Fibroblast of the conjunctiva (primary cell): ENCODE data around the gene OR52W1.
"Not testable (repeated sequence)": the region's sequence is repeated elsewhere in the genome, so short reads cannot be mapped to it uniquely, and the experiment has no call there.

ENCODE experiments used
- DNase-seq: peaks from one replicate; pipeline ENCODE4 v3.0.0-alpha.2; 2010; ENCODE audit warnings: low read depth

OR52W1 gene

GRCh38 chr11:6217722-6218121 is 18.7 kb downstream of the OR52W1 start:
- DNase-seq: no peak

- peak; percentile 84 for DNase-seq
These were observed 20.3 kb downstream of the OR52W1 start for GRCh38 chr11:6219359-6219758.

- no peak for DNase-seq
These were observed 24.8 kb downstream of the OR52W1 start for GRCh38 chr11:6223854-6224253.

GRCh38 chr11:6224421-6224820 is 25.4 kb downstream of the OR52W1 start:
- DNase-seq: no peak

- DNase-seq: no peak
These were observed 26.0 kb downstream of the OR52W1 start for GRCh38 chr11:6225024-6225423.

- no peak for DNase-seq
These were observed 26.9 kb downstream of the OR52W1 start for GRCh38 chr11:6225896-6226295.

GRCh38 chr11:6228520-6228919 is 29.5 kb downstream of the OR52W1 start:
- no peak for DNase-seq

GRCh38 chr11:6229911-6230310 is 30.9 kb downstream of the OR52W1 start:
- no peak for DNase-seq

- no peak for DNase-seq
These were observed 33.9 kb downstream of the OR52W1 start for GRCh38 chr11:6232899-6233298.

GRCh38 chr11:6233984-6234386 is 35.0 kb downstream of the OR52W1 start:
- DNase-seq: no peak

- DNase-seq: peak; percentile 100
These were observed 35.5 kb downstream of the OR52W1 start, which contains the start of gene FHIP1B for GRCh38 chr11:6234387-6235107. TSS of gene FHIP1B (minus strand) at chr11:6234636. CDS start at chr11:6224516, 10,120 bp downstream.

GRCh38 chr11:6237266-6237665 is 38.2 kb downstream of the OR52W1 start:
- DNase-seq: no peak

- no peak for DNase-seq
These were observed 38.8 kb downstream of the OR52W1 start for GRCh38 chr11:6237761-6238302.

GRCh38 chr11:6238902-6239301 is 39.9 kb downstream of the OR52W1 start, which contains the start of gene CNGA4:
TSS of gene CNGA4 (plus strand) at chr11:6239089. CDS start at chr11:6239207, 118 bp downstream.
- no peak for DNase-seq

- DNase-seq: no peak
These were observed 41.1 kb downstream of the OR52W1 start for GRCh38 chr11:6240139-6240538.

GRCh38 chr11:6240781-6241180 is 41.8 kb downstream of the OR52W1 start:
- DNase-seq: no peak

- DNase-seq: no peak
These were observed 42.3 kb downstream of the OR52W1 start for GRCh38 chr11:6241316-6241715.

GRCh38 chr11:6245536-6245935 is 46.5 kb downstream of the OR52W1 start:
- no peak for DNase-seq

- peak; percentile 29 for DNase-seq
These were observed 49.2 kb downstream of the OR52W1 start for GRCh38 chr11:6248248-6248647.

GRCh38 chr11:6248897-6249296 is 49.9 kb downstream of the OR52W1 start:
- DNase-seq: not testable (repeated sequence)
